Tibial nerve (tissue), 4 donors: ENCODE data around the gene BTC. TPM values are rescaled to one million over a fixed set of nuclear protein-coding genes. Genes with fewer than 3 reads are reported as not detected.
"Not testable (repeated sequence)": the region's sequence is repeated elsewhere in the genome, so short reads cannot be mapped to it uniquely, and the experiment has no call there.

ENCODE experiments used
- DNase-seq, 2 donors: peaks; one replicate each; pipeline ENCODE4 v3.0.0-alpha.2; 2019; ENCODE audit warnings: low spot score in 2 of 2
- H3K27ac ChIP-seq, 4 donors: fragments of 200-600 bp; sonication (generic) in 3 of 4; one replicate each; pipeline ENCODE4 v1.5.1; 2017 to 2019; ENCODE audit warnings: mild to moderate bottlenecking in 1 of 4
- H3K27me3 ChIP-seq, 2 donors: fragments of 200-600 bp; sonication (generic) in 1 of 2; one replicate each; pipeline versions ENCODE4 v1.5.1 to v1.6.0; 2017 to 2019
- H3K36me3 ChIP-seq, 3 donors: fragments of 200-600 bp; sonication (generic); one replicate each; pipeline ENCODE4 v1.5.1; 2018 to 2019
- H3K4me1 ChIP-seq, 4 donors: fragments of 200-600 bp; sonication (generic) in 3 of 4; one replicate each; pipeline ENCODE4 v1.5.1; 2017 to 2019
- H3K4me3 ChIP-seq, 4 donors: fragments of 200-600 bp; sonication (generic) in 3 of 4; one replicate each; pipeline ENCODE4 v1.5.1; 2017 to 2019; ENCODE audit warnings: mild to moderate bottlenecking in 1 of 4, moderate library complexity in 1 of 4
- H3K9me3 ChIP-seq, 4 donors: fragments of 200-600 bp; sonication (generic) in 3 of 4; one replicate each; pipeline ENCODE4 v1.5.1; 2017 to 2019
- CTCF ChIP-seq, 5 experiments: fragments of 200-600 bp in 3 of 5; fragments of 450-650 bp in 2 of 5; sonication (generic) in 3 of 5; IDR thresholded peaks; one replicate each; pipeline ENCODE4 v1.5.1; 2016 to 2019; ENCODE audit warnings: antibody characterized with exemption in 5 of 5, mild to moderate bottlenecking in 3 of 5, moderate library complexity in 2 of 5
- EP300 ChIP-seq, 2 donors: sonication (generic); formaldehyde crosslinking; IDR thresholded peaks; one replicate each; pipeline ENCODE4 v1.6.1; 2017; ENCODE audit warnings: antibody characterized with exemption in 2 of 2, mild to moderate bottlenecking in 1 of 2
- POLR2A ChIP-seq, 2 donors: fragments of 450-650 bp; IDR thresholded peaks; one replicate each; pipeline ENCODE4 v1.6.1; 2017; ENCODE audit warnings: antibody characterized with exemption in 2 of 2, mild to moderate bottlenecking in 2 of 2, moderate library complexity in 2 of 2
- WGBS, 2 donors: methylation state at CpG; one replicate each; pipeline ENCODE4 v1.1.5; 2018; 5-methylcytosine and 5-hydroxymethylcytosine counted together
- total RNA-seq, 4 donors: library from RNA; depleted of rRNA; stranded (reverse); fragments of >200 nt; gene quantifications; one replicate each; pipeline ENCODE4 v1.1.0, GENCODE V29; 2016

Gene BTC
- total RNA-seq, 4 donors from 2014 or later: 0.30 to 1.7 (median 0.90) TPM

DNA sequence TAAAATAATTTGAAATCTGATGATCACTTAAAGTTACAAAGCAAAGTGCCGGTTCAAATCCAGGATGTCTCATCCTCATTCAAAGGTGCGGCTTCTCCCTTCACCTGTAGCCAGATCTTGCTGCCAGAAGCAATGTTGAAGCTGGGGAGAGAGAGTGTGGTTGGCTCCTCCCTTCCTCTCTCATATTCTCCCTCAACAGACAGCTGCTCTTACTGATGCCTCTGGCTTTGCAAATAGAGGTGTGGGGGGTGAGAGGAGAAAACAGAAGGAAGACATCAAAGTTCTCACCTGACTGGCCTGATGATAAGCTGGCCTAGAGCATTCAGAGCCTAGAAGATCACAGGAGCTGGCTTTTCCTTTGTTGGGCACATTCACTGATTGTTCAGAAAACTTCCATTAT lies 28.3 kb upstream of the BTC start:
- no peaks in the 10 kb centered on the region for H3K27me3 ChIP-seq
- no peak for TF ChIP-seq EP300 (IDR thresholded peaks at IDR 0.05)
- no peak for TF ChIP-seq CTCF (IDR thresholded peaks at IDR 0.05)
- TF ChIP-seq POLR2A (IDR thresholded peaks at IDR 0.05): no peak
- no peak for DNase-seq
- no peak overlapping the region for H3K4me3 ChIP-seq
- WGBS, 2 donors: 92 to 94% methylated on average over 2 of the region's 2 CpGs
- no peak overlapping the region for H3K27ac ChIP-seq
- no peaks in the 10 kb centered on the region for H3K36me3 ChIP-seq
- no peaks in the 10 kb centered on the region for H3K4me1 ChIP-seq
- no peaks in the 10 kb centered on the region for H3K9me3 ChIP-seq

DNA sequence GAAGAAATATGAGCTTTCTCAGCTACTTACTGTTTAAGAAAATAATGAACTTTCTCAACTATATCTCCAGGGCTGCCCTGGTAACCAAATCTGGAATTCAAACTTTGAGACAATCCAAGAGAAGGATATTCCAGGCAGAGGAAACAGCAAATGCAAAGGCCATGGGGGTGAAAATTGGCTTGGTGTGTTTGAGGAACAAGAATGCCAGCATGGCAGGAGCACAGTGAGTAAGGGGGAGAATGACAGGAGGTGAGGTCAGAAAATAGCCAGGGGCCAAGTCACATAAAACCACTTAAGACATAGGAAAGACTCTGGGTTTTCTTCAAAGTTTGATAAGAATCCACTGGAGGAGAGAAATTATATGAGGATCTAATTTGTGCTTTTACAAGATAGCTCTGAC lies 27.2 kb upstream of the BTC start:
- no peak overlapping the region for H3K4me3 ChIP-seq
- no peak for DNase-seq
- no peak overlapping the region for H3K27ac ChIP-seq
- H3K27me3 ChIP-seq: no peaks in the 10 kb centered on the region
- no peaks in the 10 kb centered on the region for H3K4me1 ChIP-seq
- H3K9me3 ChIP-seq: no peaks in the 10 kb centered on the region
- no peak for TF ChIP-seq EP300 (IDR thresholded peaks at IDR 0.05)
- H3K36me3 ChIP-seq: no peaks in the 10 kb centered on the region

- Histone ChIP-seq H3K27me3 (no peaks in the 10 kb centered on the region), H3K4me1 (no peaks in the 10 kb centered on the region), H3K27ac (no peak overlapping the region), H3K36me3 (no peaks in the 10 kb centered on the region), H3K4me3 (no peak overlapping the region), H3K9me3 (no peaks in the 10 kb centered on the region)
- TF ChIP-seq EP300 (IDR thresholded peaks at IDR 0.05) (no peak), CTCF (IDR thresholded peaks at IDR 0.05) (no peak), POLR2A (IDR thresholded peaks at IDR 0.05) (no peak)
- no peak for DNase-seq
Measured at GRCh38 chr4:74814052-74814451, 19.7 kb upstream of the BTC start.

DNA sequence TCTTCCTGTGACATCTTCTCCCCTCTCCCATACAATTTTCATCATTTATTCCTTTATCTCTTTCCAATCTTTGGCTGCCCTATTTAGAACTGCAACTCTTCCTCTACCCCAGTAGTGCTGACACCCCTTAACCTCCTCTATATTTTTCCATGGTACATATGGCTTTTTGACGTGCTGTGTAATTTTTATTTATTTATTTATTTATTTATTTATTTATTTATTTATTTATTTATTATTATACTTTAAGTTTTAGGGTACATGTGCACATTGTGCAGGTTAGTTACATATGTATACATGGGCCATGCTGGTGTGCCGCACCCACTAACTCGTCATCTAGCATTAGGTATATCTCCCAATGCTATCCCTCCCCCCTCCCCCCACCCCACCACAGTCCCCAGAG lies 17.7 kb upstream of the BTC start:
- not testable (repeated sequence) for H3K36me3 ChIP-seq, H3K4me1 ChIP-seq, H3K9me3 ChIP-seq, H3K27ac ChIP-seq, H3K27me3 ChIP-seq, H3K4me3 ChIP-seq, DNase-seq
- 89% methylated on average over 3 of the region's 3 CpGs for WGBS, 2 donors

DNA sequence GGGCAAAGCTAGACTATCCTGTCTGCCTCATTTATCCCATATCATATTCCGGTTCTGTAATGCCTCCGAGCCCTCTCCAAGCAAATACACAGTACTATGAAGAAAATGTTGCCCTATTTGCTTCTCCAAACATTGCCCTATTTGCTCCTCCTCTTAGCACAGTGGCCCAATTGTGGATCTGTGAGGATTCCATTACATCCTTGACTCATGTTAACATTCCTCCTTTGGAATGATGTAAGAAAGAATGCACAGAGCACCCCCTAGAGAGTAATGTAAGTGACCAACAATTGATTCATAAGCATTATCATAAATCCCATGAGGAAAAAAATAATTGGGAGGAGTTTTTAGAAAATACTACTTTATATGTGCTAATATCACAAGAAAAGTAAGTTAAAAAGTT lies 11.3 kb upstream of the BTC start:
- Histone ChIP-seq H3K9me3 (no peaks in the 10 kb centered on the region), H3K4me1 (no peaks in the 10 kb centered on the region), H3K4me3 (no peak overlapping the region), H3K36me3 (no peaks in the 10 kb centered on the region), H3K27ac (no peak overlapping the region), H3K27me3 (no peaks in the 10 kb centered on the region)
- 43 to 51% methylated on average over 2 of the region's 2 CpGs for WGBS, 2 donors
- TF ChIP-seq EP300 (IDR thresholded peaks at IDR 0.05): no peak
- TF ChIP-seq CTCF (IDR thresholded peaks at IDR 0.05): no peak
- TF ChIP-seq POLR2A (IDR thresholded peaks at IDR 0.05): no peak
- no peak for DNase-seq

- H3K27ac ChIP-seq: no peak overlapping the region
- no peaks in the 10 kb centered on the region for H3K36me3 ChIP-seq
- no peak for DNase-seq
- no peaks in the 10 kb centered on the region for H3K9me3 ChIP-seq
- no peak overlapping the region for H3K4me3 ChIP-seq
- no peaks in the 10 kb centered on the region for H3K4me1 ChIP-seq
- WGBS, 2 donors: 77 to 80% methylated on average over 3 of the region's 3 CpGs
- TF ChIP-seq POLR2A (IDR thresholded peaks at IDR 0.05) (no peak), EP300 (IDR thresholded peaks at IDR 0.05) (no peak), CTCF (IDR thresholded peaks at IDR 0.05) (no peak)
- no peaks in the 10 kb centered on the region for H3K27me3 ChIP-seq
Measured at GRCh38 chr4:74800310-74800709, 6.0 kb upstream of the BTC start.
